Endothelial cell of umbilical vein (primary cell): ENCODE measurements around the gene P3H2. TPM values are rescaled to one million over a fixed set of nuclear protein-coding genes. Genes with fewer than 3 reads are reported as not detected.
"Not testable (repeated sequence)": the region's sequence is repeated elsewhere in the genome, so short reads cannot be mapped to it uniquely, and the experiment has no call there.

Source experiments
- BruUV-seq: library from RNA; stranded (reverse); fragments of 400-500 nt; replicated peaks from 2 replicates; lab custom pipeline; 2021; lab: Mats Ljungman, UMichigan
- CTCF ChIA-PET: fragments of 300-600, 350-600 bp; sonication (Branson Sonifier 250); formaldehyde crosslinking; loops from one replicate; lab custom pipeline; 2021; ENCODE audit warnings: antibody characterized with exemption, inconsistent platforms; lab: Charles Lee
- POLR2A ChIA-PET: fragments of 300-600, 350-600 bp; sonication (Branson Sonifier 250); formaldehyde crosslinking; loops from one replicate; lab custom pipeline; 2021; ENCODE audit warnings: antibody characterized with exemption, inconsistent platforms; lab: Charles Lee
- DNase-seq: peaks from one replicate; pipeline ENCODE4 v3.0.0-alpha.2; 2011; ENCODE audit warnings: low read depth, low spot score
- FAIRE-seq: peaks from 2 replicates; lab custom pipeline; 2011; peaks lifted over from hg19 to GRCh38; lab: Jason Lieb, UNC
- H2AFZ ChIP-seq: 2 replicates; pipeline ENCODE4 v1.6.0; 2012; ENCODE audit warnings: low read depth, low read length, control low read depth, inconsistent platforms
- H3K27ac ChIP-seq: 2 replicates; pipeline ENCODE4 v1.5.1; 2011; ENCODE audit warnings: low read depth, mild to moderate bottlenecking, control low read depth, low read length, moderate library complexity; ENCODE audit not compliant: insufficient read depth
- H3K27me3 ChIP-seq, 2 experiments: 2 replicates each; pipeline versions ENCODE4 v1.6.0 to v1.6.1; 2011; ENCODE audit warnings: low read length in 2 of 2, mixed read lengths in 1 of 2; ENCODE audit not compliant: control insufficient read depth in 2 of 2, insufficient read depth in 2 of 2
- H3K36me3 ChIP-seq, 2 experiments: 2 replicates in 1 of 2; 3 replicates in 1 of 2; pipeline ENCODE4 v1.5.1; 2011; ENCODE audit warnings: low read length in 2 of 2, mild to moderate bottlenecking in 1 of 2, moderate library complexity in 1 of 2; ENCODE audit not compliant: control insufficient read depth in 2 of 2, insufficient read depth in 2 of 2; ENCODE audit errors: extremely low read depth in 1 of 2
- H3K4me1 ChIP-seq: 3 replicates; pipeline ENCODE4 v1.5.1; 2011; ENCODE audit warnings: mild to moderate bottlenecking, low read length; ENCODE audit not compliant: control insufficient read depth, insufficient read depth; ENCODE audit errors: extremely low read depth
- H3K4me2 ChIP-seq: 2 replicates; pipeline ENCODE4 v1.6.1; 2011; ENCODE audit warnings: low read length, control low read depth, mixed read lengths; ENCODE audit not compliant: insufficient read depth
- H3K4me3 ChIP-seq, 3 experiments: fragments of 200-600 bp in 1 of 3; sonication (generic), shearing (Covaris generic) in 1 of 3; replicated peaks in 1 of 3; 2 replicates each; pipeline ENCODE4 v1.5.1; 2011 to 2016; ENCODE audit warnings: control low read depth in 3 of 3, low read length in 3 of 3, mild to moderate bottlenecking in 2 of 3, inconsistent platforms in 1 of 3, low read depth in 1 of 3, moderate library complexity in 1 of 3; ENCODE audit not compliant: insufficient read depth in 1 of 3
- H3K79me2 ChIP-seq: 2 replicates; pipeline ENCODE4 v1.6.0; 2012; ENCODE audit warnings: low read length, inconsistent platforms; ENCODE audit not compliant: control insufficient read depth, insufficient read depth
- H3K9ac ChIP-seq: replicated peaks from 2 replicates; pipeline ENCODE3; 2011; ENCODE audit warnings: low read length, control low read depth; ENCODE audit not compliant: insufficient read depth; ENCODE audit errors: extremely low read depth
- H3K9me1 ChIP-seq: replicated peaks from 3 replicates; pipeline ENCODE4 v1.6.0; 2011; ENCODE audit warnings: mild to moderate bottlenecking, low read length; ENCODE audit not compliant: control insufficient read depth, insufficient read depth; ENCODE audit errors: extremely low read depth
- H3K9me3 ChIP-seq: replicated peaks from 2 replicates; pipeline ENCODE4 v1.5.1; 2012; ENCODE audit warnings: low read length, inconsistent platforms; ENCODE audit not compliant: control insufficient read depth, insufficient read depth
- H4K20me1 ChIP-seq: replicated peaks from 2 replicates; pipeline ENCODE3; 2011; ENCODE audit warnings: mild to moderate bottlenecking, low read length; ENCODE audit not compliant: control insufficient read depth, insufficient read depth; ENCODE audit errors: extremely low read depth
- EZH2 ChIP-seq: IDR thresholded peaks from 2 replicates; pipeline ENCODE4 v1.6.1; 2012; ENCODE audit warnings: borderline replicate concordance, low read depth, mild to moderate bottlenecking, moderate library complexity, low read length, inconsistent platforms; ENCODE audit not compliant: severe bottlenecking
- FOS ChIP-seq: IDR thresholded peaks from 2 replicates; pipeline ENCODE4 v1.6.1; 2011; ENCODE audit warnings: mild to moderate bottlenecking, low read length, moderate library complexity, borderline replicate concordance; ENCODE audit not compliant: insufficient read depth
- GATA2 ChIP-seq: IDR thresholded peaks from 2 replicates; pipeline ENCODE4 v1.7.0; 2011; ENCODE audit warnings: low read depth, mild to moderate bottlenecking, moderate library complexity, mixed read lengths, low read length; ENCODE audit not compliant: insufficient read length, insufficient read depth
- JUN ChIP-seq: IDR thresholded peaks from 2 replicates; pipeline ENCODE4 v1.6.1; 2011; ENCODE audit warnings: borderline replicate concordance, low read depth; ENCODE audit not compliant: insufficient read length, insufficient read depth
- MYC ChIP-seq: IDR thresholded peaks from one replicate; pipeline ENCODE4 v1.6.1; 2011; ENCODE audit warnings: mild to moderate bottlenecking, low read depth, low read length
- POLR2A ChIP-seq: IDR thresholded peaks from 2 replicates; pipeline ENCODE4 v1.6.1; 2012; ENCODE audit warnings: low read depth, mild to moderate bottlenecking, control low read depth, low read length
- POLR2AphosphoS5 ChIP-seq: IDR thresholded peaks from 2 replicates; pipeline ENCODE4 v1.6.1; 2012; ENCODE audit warnings: low read depth, mild to moderate bottlenecking, control low read depth, low read length, moderate library complexity; ENCODE audit not compliant: insufficient read depth
- dilution Hi-C: fragments of 300-500 bp; cut with MboI; formaldehyde crosslinking; loops from one replicate; pipeline ENCODE4 v1.15.0; 2019; ENCODE audit warnings: low sequenced_read_pairs; ENCODE audit not compliant: extremely low pct_ligation_motif_present
- intact Hi-C: fragments of 100-400 bp; cut with micrococcal nuclease; formaldehyde crosslinking; loops from one replicate; pipeline ENCODE4 v1.10.0; 2022
- polyA plus RNA-seq, 4 experiments: library from polyadenylated mRNA; depleted of rRNA in 3 of 4; stranded (reverse) in 3 of 4; unstranded in 1 of 4; fragments of >200 nt; gene quantifications; 2 replicates each; pipeline versions ENCODE4 v1.2.1 to v1.2.3, GENCODE V29; 2011 to 2012; ENCODE audit warnings: missing spikeins in 1 of 4
- total RNA-seq: library from RNA; stranded (reverse); gene quantifications from 2 replicates; pipeline ENCODE4 v1.2.3, GENCODE V29; 2021
- TF ChIP-seq, protein P1 (sequence below): IDR thresholded peaks from 2 replicates; pipeline ENCODE4 v1.6.1; 2011; ENCODE audit not compliant: insufficient read depth, insufficient read length
- TF ChIP-seq, protein P2 (sequence below), 2 donors: IDR thresholded peaks; 1 replicate in 1 of 2; 2 replicates in 1 of 2; pipeline ENCODE4 v1.5.1; 2011; ENCODE audit warnings: low read length in 2 of 2, mild to moderate bottlenecking in 2 of 2, moderate library complexity in 2 of 2, control low read depth in 1 of 2, inconsistent platforms in 1 of 2, low read depth in 1 of 2; ENCODE audit not compliant: insufficient read depth in 1 of 2; ENCODE audit errors: extremely low read depth in 1 of 2

Gene P3H2
- total and polyA plus RNA-seq, 2 donors (not counting 3 experiments of a cell fraction or from before 2014, with no cell fraction given): 6.6 to 6.8 TPM

DNA sequence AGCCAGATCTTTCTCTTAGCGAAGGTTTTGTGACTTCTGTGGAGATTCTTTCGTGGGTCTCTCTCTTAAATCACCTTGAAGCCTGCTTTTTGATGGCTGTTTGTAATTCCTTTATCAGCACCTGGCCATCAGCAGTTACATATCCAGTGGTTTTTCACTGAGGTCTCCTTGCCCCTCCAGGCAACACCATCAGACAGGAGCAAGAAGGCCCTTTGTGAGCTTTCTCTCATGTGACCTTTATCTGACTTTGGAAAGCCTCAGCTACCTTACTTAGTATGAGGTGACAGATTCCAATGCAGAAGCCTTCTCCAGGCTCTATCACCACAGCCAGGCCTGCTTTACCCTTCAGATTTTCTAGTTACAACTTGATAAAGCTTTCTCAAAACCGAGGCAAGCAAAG is 30.0 kb upstream of the P3H2 start:
- no peak overlapping the region for H3K4me2 ChIP-seq
- BruUV-seq: no TSS peak
- H3K9ac ChIP-seq: no peak overlapping the region
- ChIA-PET POLR2A (no interaction called here), CTCF (interaction anchor here (0.6 kb wide), 1 partner anchor 10 kb away, joined by 3 read pairs; no protein-coding TSS in a partner anchor)
- H4K20me1 ChIP-seq: no peaks in the 10 kb centered on the region
- H2AFZ ChIP-seq: no peak overlapping the region
- H3K27ac ChIP-seq: no peak overlapping the region
- no peaks in the 10 kb centered on the region for H3K9me1 ChIP-seq
- dilution Hi-C loops (no loop called here), intact Hi-C loops (no loop called here)
- H3K4me1 ChIP-seq: no peaks in the 10 kb centered on the region
- H3K79me2 ChIP-seq: no peaks in the 10 kb centered on the region
- FAIRE-seq (no peak), DNase-seq (no peak)
- H3K9me3 ChIP-seq: no peaks in the 10 kb centered on the region
- H3K36me3 ChIP-seq: no peaks in the 10 kb centered on the region
- TF ChIP-seq POLR2A: no peak
- TF ChIP-seq, protein P1, sequence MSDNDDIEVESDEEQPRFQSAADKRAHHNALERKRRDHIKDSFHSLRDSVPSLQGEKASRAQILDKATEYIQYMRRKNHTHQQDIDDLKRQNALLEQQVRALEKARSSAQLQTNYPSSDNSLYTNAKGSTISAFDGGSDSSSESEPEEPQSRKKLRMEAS: no peak
- no peak for TF ChIP-seq JUN
- no peak for TF ChIP-seq FOS
- no peak for TF ChIP-seq POLR2AphosphoS5
- TF ChIP-seq GATA2: no peak
- TF ChIP-seq, protein P2, sequence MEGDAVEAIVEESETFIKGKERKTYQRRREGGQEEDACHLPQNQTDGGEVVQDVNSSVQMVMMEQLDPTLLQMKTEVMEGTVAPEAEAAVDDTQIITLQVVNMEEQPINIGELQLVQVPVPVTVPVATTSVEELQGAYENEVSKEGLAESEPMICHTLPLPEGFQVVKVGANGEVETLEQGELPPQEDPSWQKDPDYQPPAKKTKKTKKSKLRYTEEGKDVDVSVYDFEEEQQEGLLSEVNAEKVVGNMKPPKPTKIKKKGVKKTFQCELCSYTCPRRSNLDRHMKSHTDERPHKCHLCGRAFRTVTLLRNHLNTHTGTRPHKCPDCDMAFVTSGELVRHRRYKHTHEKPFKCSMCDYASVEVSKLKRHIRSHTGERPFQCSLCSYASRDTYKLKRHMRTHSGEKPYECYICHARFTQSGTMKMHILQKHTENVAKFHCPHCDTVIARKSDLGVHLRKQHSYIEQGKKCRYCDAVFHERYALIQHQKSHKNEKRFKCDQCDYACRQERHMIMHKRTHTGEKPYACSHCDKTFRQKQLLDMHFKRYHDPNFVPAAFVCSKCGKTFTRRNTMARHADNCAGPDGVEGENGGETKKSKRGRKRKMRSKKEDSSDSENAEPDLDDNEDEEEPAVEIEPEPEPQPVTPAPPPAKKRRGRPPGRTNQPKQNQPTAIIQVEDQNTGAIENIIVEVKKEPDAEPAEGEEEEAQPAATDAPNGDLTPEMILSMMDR (IDR thresholded peaks at IDR 0.05; ENCODE audit: extremely low read depth in 1 of 2, insufficient read depth in 1 of 2, low read depth in 1 of 2, low read length in 2 of 2): no peak
- TF ChIP-seq MYC: no peak
- no peak for TF ChIP-seq EZH2
- H3K4me3 ChIP-seq: no peak overlapping the region
- peaks cover 3% of the 10 kb centered on the region in 2 experiments for H3K27me3 ChIP-seq

DNA sequence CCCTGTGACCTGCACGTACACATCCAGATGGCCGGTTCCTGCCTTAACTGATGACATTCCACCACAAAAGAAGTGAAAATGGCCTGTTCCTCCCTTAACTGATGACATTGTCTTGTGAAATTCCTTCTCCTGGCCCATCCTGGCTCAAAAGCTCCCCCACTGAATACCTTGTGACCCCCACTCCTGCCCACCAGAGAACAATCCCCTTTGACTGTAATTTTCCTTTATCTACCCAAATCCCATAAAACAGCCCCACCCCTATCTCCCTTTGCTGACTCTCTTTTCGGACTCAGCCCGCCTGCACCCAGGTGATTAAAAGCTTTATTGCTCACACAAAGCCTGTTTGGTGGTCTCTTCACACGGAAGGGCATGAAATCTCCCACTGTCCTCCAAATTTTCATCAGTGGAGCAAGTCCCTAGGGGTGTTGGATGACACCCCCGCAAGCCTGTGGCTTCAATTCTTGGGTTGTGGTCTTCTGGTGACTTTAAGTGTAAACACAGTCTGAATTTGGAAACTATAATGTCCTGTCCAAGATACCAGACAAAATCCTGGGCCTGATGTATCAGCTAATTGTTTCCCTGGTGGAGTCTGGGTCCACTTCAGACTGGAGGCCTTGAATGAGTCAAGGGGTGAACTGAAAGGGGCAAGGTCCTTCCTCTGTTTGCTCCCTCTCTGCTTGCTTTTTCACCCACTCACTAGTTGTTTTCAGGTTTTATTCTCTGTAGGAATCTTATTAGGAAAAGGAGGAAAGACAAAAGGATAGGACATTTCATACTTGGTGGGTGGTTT is 29.3 kb upstream of the P3H2 start:
- H4K20me1 ChIP-seq, H3K79me2 ChIP-seq, H3K27ac ChIP-seq, DNase-seq, dilution Hi-C loops, H2AFZ ChIP-seq, H3K27me3 ChIP-seq, H3K36me3 ChIP-seq, H3K4me1 ChIP-seq, H3K4me3 ChIP-seq, H3K9me3 ChIP-seq, H3K9me1 ChIP-seq, POLR2A ChIA-PET, intact Hi-C loops, H3K9ac ChIP-seq, BruUV-seq, CTCF ChIA-PET, H3K4me2 ChIP-seq, FAIRE-seq: not testable (repeated sequence)
